GM21786 (cell line): ENCODE results near the gene IFT25.
A peak's percentile ranks its signal among the peaks of the same experiment; 100 is the strongest.

Experiments
- ATAC-seq: cut with Tn5 transposase; IDR thresholded peaks from one replicate; pipeline ENCODE4 v1.9.1; 2021; ENCODE audit not compliant: unreplicated experiment

The IFT25 gene

DNA sequence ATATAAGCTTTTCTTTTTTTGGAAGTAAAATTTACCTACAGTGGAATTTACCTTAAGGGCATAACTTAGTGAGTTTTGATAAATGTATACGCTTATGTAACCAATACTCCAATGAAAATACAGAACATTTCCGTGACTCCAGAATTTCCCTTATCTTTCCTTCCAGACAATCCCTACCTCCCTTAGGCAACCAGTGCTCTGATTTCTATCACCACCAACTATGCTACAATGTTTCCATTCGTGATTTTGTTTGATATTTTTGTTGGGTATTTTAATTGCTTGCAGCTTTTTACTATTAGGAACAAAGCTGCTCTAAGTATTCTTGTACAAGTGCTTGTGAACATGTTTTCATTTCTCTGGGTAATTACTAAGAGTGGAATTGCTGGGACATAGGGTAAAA lies 14.6 kb downstream of the IFT25 start:
- ATAC-seq = no peak

DNA sequence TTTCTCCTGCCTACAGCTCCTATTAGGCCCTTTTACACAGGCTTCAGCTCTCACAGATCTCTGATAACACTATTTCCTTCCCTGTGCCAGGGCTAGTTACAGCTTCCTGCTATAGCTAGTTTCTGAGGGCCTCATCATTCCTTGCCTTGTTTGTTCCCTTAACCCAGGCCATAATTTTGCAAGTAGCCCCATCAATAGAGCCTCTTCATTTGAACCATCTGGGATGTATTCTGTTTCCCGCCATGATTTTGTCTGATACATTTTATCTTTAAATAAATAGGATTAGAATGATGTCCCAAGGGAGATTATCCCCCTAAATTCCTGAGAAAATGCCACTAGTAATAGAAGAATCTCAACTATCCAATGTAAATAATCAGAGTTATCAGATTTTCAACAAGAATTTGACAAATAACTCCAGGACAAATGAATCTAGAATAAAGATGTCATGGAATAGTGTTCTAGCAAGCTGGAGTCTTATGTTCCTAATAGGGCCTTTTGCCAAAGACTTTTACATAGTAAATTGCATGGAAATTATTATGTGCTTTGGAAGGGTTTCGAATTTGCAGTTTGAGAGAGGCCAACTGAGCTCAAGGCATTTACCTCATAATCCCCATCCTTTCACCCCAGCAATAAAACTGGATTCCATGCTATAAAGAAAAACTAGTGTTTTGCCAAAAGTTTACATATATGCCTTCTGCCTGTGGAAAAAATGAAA lies 16.1 kb downstream of the IFT25 start:
- no peak for ATAC-seq

DNA sequence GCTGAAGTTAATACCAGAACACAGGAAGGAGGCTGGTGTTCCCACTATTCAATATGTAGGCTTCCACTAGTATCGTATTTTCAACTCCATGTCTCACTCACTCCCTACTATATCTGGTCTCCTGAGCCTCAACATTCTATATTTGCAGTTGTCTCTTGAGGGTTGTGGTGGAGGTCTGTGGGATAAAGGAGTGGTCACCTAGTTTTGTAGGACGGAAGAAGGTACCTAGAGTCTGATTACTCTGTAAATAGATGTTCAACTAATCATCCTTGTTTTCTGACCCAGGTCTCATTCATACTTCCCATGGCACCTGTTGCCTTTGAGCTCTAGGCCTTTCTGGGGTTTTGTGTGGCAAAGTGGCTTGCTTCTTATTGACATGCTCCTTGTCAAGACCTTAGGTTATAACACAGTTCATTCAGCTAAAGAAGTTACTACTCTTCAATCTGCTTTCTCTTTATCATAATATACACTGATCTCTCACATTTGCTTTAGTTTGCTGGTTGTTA lies 18.1 kb downstream of the IFT25 start:
- no peak for ATAC-seq

DNA sequence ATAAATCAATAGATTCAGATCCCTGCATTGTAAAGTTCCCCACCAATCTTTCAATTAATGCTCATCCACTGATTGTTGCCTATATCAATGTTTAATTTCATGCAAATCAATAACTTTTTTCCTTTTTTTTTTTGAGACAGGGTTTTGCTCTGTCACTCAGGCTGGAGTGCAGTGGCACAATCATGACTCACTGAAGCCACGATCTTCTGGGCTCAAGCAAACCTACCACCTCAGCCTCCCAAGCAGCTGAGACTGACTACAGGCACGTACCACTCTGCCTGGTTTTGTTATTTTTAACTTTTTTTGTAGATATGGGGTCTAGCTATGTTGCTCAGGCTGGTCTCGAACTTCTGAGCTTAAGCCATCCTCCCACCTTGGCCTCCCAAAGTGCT lies 25.8 kb downstream of the IFT25 start:
- no peak for ATAC-seq

DNA sequence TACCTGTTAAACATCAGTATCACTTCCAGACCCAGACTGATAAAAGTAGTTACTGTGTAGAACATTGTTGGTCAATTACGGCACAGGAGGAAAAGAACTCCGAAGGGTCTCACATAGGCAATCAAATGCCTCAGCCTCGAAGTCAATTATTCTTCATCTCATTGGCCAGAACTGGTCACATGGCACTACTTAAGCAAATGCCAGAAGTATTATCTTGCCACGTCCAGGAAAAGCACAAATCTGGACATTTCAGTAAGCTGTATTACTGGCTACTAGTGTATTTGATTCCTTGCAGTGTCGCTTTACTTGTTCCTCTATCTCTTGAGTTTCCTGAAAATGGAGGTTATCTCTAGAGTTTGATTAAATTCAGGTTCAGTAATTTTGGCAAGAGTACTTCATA lies 27.2 kb downstream of the IFT25 start:
- no peak for ATAC-seq

DNA sequence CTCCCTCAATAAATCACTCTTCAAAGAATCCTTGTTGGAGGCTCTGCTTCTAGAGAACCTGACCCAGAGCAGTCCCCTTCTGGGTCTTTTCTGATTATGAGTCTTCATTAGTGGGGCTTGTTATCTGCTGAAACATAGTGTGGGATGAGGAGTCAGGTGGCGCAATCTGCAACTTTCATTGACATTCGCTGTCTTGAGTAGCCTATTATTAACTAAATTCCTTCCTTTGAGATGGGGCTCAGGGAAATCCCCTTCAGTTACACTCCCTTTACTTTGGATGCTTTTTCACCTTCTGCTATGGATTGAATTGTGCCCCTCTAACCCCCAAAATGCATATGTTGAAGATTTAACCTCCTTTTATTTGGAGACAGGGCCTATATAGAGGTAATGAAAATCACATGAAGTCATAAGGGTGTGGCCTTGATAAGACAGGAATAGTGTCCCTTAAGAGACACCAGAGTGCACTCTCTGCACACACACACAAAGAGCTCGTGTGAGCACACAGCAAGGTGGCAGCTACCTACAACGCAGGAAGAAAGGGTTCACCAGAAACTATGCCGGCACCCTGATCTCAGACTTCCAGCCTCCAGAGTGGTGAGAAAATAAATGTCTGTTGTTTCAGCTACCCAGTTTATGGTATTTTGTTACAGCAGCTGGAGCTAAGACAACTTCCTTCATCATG lies 32.0 kb downstream of the IFT25 start:
- ATAC-seq = no peak

DNA sequence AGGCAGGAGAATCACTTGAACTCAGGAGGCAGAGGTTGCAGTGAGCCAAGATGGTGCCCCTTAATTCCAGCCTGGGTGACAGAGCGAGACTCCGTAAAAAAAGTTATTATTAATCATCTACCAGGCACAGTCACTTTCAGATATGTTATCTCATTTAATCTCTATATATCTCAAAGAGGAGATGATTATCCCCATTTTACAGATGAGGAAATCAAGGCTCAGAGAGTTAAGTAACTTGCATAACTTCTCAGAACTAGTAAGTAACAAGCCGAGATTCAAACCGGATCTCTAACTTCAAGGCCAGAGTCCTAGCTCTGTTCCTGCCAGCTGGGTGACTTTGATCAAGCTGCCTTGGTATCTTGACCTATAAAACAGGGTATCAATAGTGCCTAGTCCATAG lies 34.1 kb downstream of the IFT25 start:
- no peak for ATAC-seq

DNA sequence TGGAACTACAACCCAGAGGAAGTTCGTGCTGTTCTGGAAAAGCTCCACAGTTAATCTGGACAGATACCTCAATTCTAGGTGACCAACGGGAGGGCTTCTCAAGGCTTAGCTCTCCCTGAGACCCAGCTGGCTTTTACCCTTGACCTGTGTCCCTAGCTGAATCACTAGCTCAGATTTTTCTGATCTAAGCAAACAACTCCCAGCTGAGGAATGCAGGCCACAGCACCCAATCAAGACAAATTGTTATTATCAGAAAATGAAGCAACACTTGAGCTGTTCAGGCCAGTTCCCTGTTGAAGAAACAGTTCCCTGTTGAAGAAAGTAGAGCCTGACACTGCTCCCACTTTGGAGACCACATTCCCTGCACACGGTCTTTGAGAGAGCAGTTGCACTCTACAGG lies 35.6 kb downstream of the IFT25 start:
- no peak for ATAC-seq

DNA sequence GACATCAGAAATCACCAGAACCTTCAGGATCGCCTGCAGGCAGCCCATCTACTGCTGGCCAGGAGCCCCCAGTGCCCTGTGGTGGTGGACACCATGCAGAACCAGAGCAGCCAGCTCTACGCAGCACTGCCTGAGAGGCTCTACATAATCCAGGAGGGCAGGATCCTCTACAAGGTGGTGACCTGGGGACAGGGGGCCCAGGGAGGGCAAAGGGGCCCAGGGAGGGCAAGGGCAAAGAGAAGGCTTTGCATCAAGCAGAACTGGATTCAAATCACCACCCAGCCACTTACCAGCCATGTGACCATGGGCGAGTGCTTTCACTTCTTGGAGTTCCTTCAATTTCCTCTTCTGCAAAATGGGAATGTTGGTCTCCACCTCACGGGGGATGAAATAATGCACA lies 39.4 kb downstream of the IFT25 start:
- ATAC-seq = no peak

DNA sequence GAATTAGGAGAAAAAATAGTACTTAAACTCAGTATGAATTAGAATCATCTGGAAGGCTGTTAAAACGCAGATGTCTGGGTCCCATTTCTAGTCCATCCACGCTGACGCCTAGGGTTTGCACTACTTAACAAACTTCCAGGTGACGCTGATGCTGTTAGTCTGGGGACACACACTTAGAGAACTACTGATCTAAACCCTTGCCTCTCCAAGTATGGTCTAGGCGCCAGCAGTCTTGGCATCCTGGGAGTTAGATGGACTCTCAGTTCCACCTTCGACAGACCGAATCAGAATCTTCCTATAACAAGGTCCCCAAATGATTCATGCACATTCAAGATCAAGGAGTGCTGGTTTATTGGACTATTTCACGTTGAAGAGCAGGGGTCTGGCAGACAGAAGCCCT lies 40.0 kb downstream of the IFT25 start:
- no peak for ATAC-seq

DNA sequence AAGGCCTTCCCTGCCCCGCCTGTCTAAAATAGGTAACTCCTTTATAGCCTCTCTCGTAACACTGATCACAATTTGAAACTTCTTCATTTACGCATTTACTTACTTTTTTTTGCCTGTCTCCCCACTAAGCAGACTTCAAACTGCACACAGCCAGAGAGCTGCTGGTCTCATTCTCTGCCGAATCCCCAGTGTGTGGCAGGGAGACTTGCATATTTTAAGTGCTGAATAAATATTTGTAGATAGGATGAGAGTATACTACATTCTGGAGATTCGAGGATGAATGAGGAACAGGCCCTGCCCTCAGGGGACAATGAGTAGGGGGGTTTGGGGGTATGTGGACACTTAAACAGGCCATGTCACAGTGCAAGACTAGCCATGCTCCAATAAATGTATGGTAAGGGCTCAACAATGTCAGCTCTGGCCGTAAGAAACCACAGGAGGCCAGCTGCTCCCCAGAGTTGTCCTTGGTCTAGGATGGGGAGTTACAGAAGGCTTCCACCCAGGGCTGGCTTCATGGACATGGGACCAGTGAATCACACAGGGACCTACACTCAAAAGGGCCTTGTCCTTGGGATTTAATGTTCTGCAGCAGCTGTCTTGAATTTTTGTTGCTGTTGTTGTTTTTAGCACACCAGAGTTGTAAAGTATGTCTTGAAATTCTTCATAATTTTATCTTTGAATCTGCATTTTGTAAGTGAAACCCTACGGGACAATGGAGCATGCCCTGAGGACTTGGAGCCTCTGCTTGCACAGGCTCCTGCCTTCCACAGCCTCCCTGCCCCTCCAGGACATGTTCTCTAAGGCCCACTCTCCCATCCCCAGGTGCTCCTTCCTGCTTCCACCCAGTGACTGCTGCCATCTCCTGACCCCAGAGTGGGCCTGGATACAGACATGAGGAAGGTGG lies 43.0 kb downstream of the IFT25 start:
- no peak for ATAC-seq

DNA sequence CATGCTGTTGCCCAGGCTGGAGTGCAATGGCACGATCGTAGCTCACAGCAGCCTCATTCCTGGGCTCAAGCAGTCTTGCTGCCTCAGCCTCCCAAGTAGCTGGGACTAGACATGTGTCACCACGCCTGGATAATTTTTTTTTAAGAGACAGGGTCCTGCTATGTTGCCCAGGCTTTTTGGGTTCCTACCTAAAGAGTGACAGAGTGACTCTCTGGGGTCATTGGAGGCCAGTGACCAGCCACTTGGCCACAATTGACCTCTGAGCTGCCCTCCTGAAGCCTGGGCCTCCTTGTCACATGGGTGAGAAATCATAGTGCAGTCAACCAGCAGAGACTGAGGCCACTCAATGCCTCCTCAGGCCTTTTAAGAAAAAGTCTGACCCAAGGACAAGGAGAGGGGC lies 45.8 kb downstream of the IFT25 start:
- ATAC-seq = no peak

DNA sequence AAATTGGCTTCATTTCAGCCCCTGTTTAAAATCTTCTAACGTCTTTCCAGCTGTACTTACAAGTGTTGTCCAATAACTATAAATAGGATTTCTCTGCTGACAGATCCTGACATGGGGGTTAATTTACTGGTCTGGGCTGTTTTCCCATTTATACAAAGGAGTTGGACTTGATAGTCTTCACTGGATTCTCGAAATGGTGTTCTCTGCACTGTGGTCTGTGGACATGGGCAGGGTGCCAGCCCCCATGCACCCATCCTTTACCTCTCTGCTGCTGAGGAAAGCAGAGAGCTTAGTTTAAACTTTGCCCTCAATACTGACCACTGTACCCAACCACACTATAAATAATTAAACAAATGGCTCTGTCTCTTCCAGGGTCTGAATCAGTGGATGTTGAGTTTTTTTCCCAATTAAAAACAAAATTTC lies 46.3 kb downstream of the IFT25 start:
- ATAC-seq = no peak

DNA sequence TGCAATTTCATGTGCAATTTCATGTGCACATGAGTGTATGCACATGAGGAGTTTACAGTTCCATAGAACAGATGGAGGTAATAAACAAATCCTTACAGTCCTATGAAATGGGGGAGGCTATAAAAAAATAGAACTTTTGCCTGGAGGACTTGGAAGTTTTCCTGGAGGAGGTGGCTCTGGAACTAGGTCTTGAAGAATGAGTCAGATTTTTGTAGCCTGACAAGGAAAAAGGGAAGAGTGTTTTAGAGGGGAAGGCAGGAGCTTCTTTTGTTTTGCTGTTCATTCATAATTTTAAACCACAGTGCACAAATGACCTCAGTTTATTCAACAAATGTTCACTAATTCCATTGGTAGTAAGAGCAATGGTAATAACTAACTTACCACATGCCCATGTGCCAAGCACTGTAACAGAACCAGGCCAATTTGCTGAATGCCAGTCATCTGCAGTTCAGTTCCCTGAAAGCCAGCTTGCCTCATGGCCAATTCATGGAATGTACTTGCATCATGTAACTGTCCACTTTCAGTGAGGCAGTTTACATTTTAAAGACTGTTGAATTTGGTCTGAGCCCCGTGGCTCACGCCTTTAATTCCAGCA lies 48.8 kb downstream of the IFT25 start:
- ATAC-seq = no peak

DNA sequence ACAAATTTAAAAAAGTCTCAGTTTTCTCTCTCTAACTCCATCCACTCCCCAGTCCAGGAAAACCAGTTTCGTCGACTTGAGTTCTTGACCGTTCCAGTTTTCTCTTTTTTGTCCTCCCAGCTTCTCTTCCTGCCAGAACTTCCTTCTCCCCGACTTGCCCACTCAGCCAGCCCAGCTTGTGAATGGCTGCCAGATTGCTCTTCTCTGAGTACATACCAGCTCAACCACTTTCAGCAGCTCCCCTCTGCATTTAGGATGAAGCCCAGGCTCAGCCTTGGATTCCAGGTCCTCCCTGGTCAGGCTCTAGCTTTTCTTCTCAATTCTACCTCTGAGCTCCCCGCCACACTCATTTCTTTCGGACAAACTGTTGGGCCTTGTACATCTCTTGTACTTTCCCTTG lies 50.1 kb downstream of the IFT25 start:
- no peak for ATAC-seq

DNA sequence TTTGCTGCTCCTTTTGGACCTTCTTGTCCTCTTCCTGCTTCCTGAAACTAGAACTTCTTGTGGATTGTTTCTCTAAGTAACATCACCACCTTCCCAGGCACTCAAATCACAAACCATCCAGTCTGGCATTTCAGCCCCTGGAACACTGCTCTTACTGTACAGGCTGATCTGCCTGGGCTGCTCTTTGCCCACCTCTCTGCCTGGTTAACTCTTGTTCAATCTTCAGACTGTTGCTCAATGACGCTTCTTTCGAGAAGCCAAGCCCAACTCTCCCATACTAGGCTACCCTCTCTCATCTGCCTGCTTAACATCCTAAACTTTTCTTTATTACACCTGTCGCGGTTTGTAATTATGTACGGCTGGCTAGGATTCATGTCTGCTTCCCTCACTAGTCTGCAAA lies 50.9 kb downstream of the IFT25 start:
- no peak for ATAC-seq

DNA sequence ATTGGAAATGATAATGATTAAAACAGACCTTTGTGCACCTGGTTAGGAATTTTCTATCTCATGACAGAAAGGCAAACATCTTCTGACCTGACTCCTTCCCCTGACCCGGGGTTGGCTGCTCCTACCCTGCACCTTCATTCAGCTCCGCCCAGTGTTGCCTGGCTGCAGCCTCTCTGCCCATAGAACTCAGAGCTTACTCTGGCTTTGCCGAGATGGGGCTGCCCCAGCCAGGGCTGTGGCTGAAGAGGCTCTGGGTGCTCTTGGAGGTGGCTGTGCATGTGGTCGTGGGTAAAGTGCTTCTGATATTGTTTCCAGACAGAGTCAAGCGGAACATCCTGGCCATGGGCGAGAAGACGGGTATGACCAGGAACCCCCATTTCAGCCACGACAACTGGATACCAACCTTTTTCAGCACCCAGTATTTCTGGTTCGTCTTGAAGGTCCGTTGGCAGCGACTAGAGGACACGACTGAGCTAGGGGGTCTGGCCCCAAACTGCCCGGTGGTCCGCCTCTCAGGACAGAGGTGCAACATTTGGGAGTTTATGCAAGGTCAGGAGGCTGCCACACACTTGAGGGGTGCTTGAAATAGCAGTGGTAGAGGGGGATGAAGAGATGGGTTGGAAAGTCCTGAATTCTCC lies 51.4 kb downstream of the IFT25 start, which contains the start of gene DIO1:
Gene DIO1 (plus strand): TSS at position 189 of the 638 bp plus-strand sequence. CDS start 24 bp downstream, at position 213.
- peak; percentile 30 for ATAC-seq

DNA sequence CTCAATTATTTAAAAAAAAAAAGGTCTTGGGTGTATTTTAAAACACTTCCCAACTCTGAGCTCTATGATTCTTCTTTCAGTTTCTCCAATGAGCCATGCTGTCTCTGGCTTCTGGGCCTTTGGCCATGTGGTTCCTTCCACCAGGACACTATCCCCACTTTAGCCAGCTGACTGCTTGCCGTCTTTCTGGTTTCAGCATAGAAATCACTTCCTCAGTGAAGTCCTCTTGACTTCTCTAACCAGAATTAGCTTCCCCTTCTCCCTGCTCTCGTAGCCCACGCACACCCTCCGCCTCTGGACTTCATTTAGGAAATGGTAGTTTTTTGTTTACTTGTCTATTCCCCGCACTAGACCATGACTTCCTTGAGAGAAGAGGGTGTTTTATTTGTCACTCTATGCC lies 52.6 kb downstream of the IFT25 start:
- ATAC-seq = no peak

DNA sequence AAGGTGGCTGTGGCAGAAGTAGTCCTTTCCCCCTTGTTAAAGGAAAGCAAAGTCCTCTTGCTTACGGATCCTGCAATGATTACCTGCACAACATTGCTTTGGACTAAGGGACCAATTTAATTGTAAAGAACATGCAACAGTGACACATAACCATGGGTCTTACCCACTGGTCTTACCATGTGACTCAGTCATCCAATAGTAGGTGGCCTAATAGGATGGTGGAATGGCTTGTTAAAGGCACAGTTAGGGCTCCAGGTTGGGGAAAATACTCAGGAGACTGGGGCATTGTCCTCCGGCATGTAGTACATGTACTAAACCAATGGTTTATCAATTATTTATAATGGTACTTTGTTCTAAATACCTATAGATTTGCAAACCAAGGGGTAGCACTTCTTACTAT lies 53.8 kb downstream of the IFT25 start:
- no peak for ATAC-seq

DNA sequence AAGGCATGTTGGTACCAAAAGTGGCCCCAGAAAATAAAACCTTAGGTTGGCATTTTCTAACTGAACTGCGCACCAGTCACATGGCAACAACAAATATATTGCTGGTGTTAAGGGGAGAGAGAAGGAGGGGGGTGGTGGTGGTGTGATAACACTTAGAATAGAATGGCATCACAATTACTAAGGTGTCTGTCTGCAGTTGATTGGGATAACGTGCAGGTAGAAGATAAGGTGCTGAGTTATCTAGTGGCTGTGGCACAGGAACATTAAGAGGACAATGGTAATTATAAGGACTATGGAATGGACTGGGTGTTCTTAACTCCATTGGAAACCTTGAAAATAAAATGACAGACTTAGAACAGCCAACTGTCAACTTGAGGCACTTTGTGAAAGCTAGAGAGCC lies 54.5 kb downstream of the IFT25 start:
- ATAC-seq = no peak

DNA sequence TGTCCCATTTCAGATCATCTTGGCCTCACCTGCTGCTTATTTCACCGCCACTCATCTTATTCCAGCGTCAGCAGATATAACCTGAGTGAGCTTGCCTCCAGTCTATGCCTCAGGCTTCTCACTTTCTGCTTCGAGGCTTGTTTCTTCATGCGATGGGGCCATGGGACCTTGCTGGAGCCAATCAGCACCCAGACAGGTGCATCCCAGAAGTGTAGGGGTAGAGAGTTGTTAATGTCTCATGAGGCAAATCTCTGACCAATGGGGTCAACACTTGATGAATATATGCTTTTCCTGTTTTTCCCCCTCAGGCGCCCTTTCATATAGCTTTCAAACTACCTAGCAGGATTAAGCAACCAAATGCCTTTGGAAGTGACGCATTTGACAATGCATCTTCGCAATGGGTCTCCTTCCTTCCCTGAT lies 55.0 kb downstream of the IFT25 start:
- no peak for ATAC-seq
